IMR-90 (cell line): ENCODE measurements around the gene NPEPPS. TPM values are rescaled to one million over a fixed set of nuclear protein-coding genes. Genes with fewer than 3 reads are reported as not detected.
A peak's percentile ranks its signal among the peaks of the same experiment; 100 is the strongest.

ENCODE experiments used
- ATAC-seq: fragments of 200-7000 bp; cut with Tn5 transposase; 2 replicates; pipeline ENCODE4 v1.9.1; 2020; ENCODE audit warnings: low read depth, mild to moderate bottlenecking, moderate library complexity
- BruUV-seq: library from RNA; stranded (reverse); fragments of 400-500 nt; replicated peaks from 2 replicates; lab custom pipeline; 2021; lab: Mats Ljungman, UMichigan
- CTCF ChIA-PET: fragments of 300-600 bp; formaldehyde crosslinking; extraction: SDS; loops from one replicate; lab custom pipeline; 2021; ENCODE audit warnings: antibody characterized with exemption; lab: Yijun Ruan, JAX
- POLR2A ChIA-PET: fragments of 300-600 bp; sonication (Branson Sonifier 250); formaldehyde crosslinking; loops from one replicate; lab custom pipeline; 2022; ENCODE audit warnings: antibody characterized with exemption; ENCODE audit not compliant: unreplicated experiment; lab: Charles Lee
- DNase-seq: peaks from one replicate; pipeline ENCODE4 v3.0.0; 2013
- H2AFZ ChIP-seq: replicated peaks from 2 replicates; pipeline ENCODE3; 2013; ENCODE audit warnings: low read length, mild to moderate bottlenecking; ENCODE audit not compliant: poor library complexity
- H2AK5ac ChIP-seq: 2 replicates; pipeline ENCODE4 v1.6.1; 2013; ENCODE audit warnings: low read depth, low read length, inconsistent platforms
- H2AK9ac ChIP-seq: replicated peaks from 2 replicates; pipeline ENCODE3; 2013; ENCODE audit warnings: mild to moderate bottlenecking, low read depth, low read length, moderate library complexity; ENCODE audit not compliant: poor library complexity
- H2BK120ac ChIP-seq: 2 replicates; pipeline ENCODE4 v1.6.1; 2013; ENCODE audit warnings: low read depth, low read length, inconsistent platforms
- H2BK15ac ChIP-seq: 3 replicates; pipeline ENCODE4 v1.6.1; 2013; ENCODE audit warnings: low read depth, low read length, inconsistent platforms
- H2BK20ac ChIP-seq: 2 replicates; pipeline ENCODE4 v1.6.1; 2013; ENCODE audit warnings: low read depth, mild to moderate bottlenecking, inconsistent platforms, low read length, moderate library complexity
- H2BK5ac ChIP-seq: 2 replicates; pipeline ENCODE4 v1.6.1; 2013; ENCODE audit warnings: mild to moderate bottlenecking, low read depth, low read length, inconsistent platforms; ENCODE audit not compliant: poor library complexity, severe bottlenecking
- H3K14ac ChIP-seq: replicated peaks from 2 replicates; pipeline ENCODE4 v1.6.1; 2013; ENCODE audit warnings: low read depth, low read length, inconsistent platforms
- H3K18ac ChIP-seq: 2 replicates; pipeline ENCODE4 v1.6.1; 2013; ENCODE audit warnings: low read depth, low read length, control low read depth
- H3K23ac ChIP-seq: 2 replicates; pipeline ENCODE4 v1.6.1; 2013; ENCODE audit warnings: low read depth, low read length, inconsistent platforms
- H3K27ac ChIP-seq: 2 replicates; pipeline ENCODE4 v1.5.1; 2013; ENCODE audit warnings: mild to moderate bottlenecking, control low read depth, low read length; ENCODE audit not compliant: insufficient read depth
- H3K27me3 ChIP-seq: 2 replicates; pipeline ENCODE4 v1.6.1; 2013; ENCODE audit warnings: low read length; ENCODE audit not compliant: control insufficient read depth, insufficient read depth
- H3K36me3 ChIP-seq: 2 replicates; pipeline ENCODE4 v1.6.1; 2013; ENCODE audit warnings: low read length, mixed read lengths; ENCODE audit not compliant: control insufficient read depth, insufficient read depth
- H3K4ac ChIP-seq: 2 replicates; pipeline ENCODE4 v1.6.1; 2013; ENCODE audit warnings: low read depth, low read length, inconsistent platforms
- H3K4me1 ChIP-seq: 2 replicates; pipeline ENCODE4 v1.6.1; 2013; ENCODE audit warnings: low read length, mixed read lengths; ENCODE audit not compliant: control insufficient read depth, insufficient read depth
- H3K4me2 ChIP-seq: 2 replicates; pipeline ENCODE4 v1.6.1; 2013; ENCODE audit warnings: low read depth, mild to moderate bottlenecking, control low read depth, low read length, moderate library complexity
- H3K4me3 ChIP-seq: 2 replicates; pipeline ENCODE4 v1.5.1; 2013; ENCODE audit warnings: low read depth, mild to moderate bottlenecking, control low read depth, low read length, moderate library complexity; ENCODE audit not compliant: insufficient read depth
- H3K56ac ChIP-seq: 2 replicates; pipeline ENCODE4 v1.6.1; 2013; ENCODE audit warnings: low read length, inconsistent platforms; ENCODE audit not compliant: insufficient read depth; ENCODE audit errors: extremely low read depth
- H3K79me1 ChIP-seq, 2 experiments: 2 replicates each; pipeline ENCODE4 v1.6.1; 2013; ENCODE audit warnings: low read length in 2 of 2, inconsistent platforms in 1 of 2, low read depth in 1 of 2
- H3K9ac ChIP-seq: 2 replicates; pipeline ENCODE4 v1.6.1; 2013; ENCODE audit warnings: low read depth, low read length, control low read depth
- H3K9me1 ChIP-seq: 2 replicates; pipeline ENCODE4 v1.6.1; 2013; ENCODE audit warnings: low read length, inconsistent platforms; ENCODE audit not compliant: insufficient read depth
- H3K9me3 ChIP-seq: 2 replicates; pipeline ENCODE4 v1.6.1; 2013; ENCODE audit warnings: low read length; ENCODE audit not compliant: control insufficient read depth, insufficient read depth
- H4K20me1 ChIP-seq: 2 replicates; pipeline ENCODE4 v1.6.1; 2013; ENCODE audit warnings: low read length, inconsistent platforms; ENCODE audit not compliant: insufficient read depth
- H4K5ac ChIP-seq: 2 replicates; pipeline ENCODE4 v1.6.1; 2013; ENCODE audit warnings: mild to moderate bottlenecking, low read depth, low read length, control low read depth
- H4K8ac ChIP-seq, 2 experiments: 2 replicates each; pipeline ENCODE4 v1.6.1; 2013; ENCODE audit warnings: low read depth in 2 of 2, low read length in 2 of 2, control low read depth in 1 of 2, inconsistent platforms in 1 of 2
- H4K91ac ChIP-seq: 2 replicates; pipeline ENCODE4 v1.6.1; 2013; ENCODE audit warnings: low read depth, low read length, inconsistent platforms; ENCODE audit not compliant: insufficient read depth
- CEBPB ChIP-seq: IDR thresholded peaks from 2 replicates; pipeline ENCODE4 v1.6.1; 2012; ENCODE audit warnings: low read depth, low read length, improper control_type of control experiment
- CHD1 ChIP-seq: IDR thresholded peaks from 2 replicates; pipeline ENCODE4 v1.6.1; 2012; ENCODE audit warnings: low read depth, low read length, improper control_type of control experiment
- CTCF ChIP-seq: conservative IDR thresholded peaks from 2 replicates; pipeline ENCODE4 v1.5.1; 2012; ENCODE audit warnings: mild to moderate bottlenecking, low read depth, low read length, improper control_type of control experiment
- FOS ChIP-seq: fragments of 150-350 bp; IDR thresholded peaks from 2 replicates; pipeline ENCODE4 v1.6.1; 2016; ENCODE audit warnings: low read depth, low read length
- MAZ ChIP-seq: IDR thresholded peaks from 2 replicates; pipeline ENCODE4 v1.6.1; 2012; ENCODE audit warnings: low read depth, mild to moderate bottlenecking, low read length, improper control_type of control experiment, moderate library complexity, borderline replicate concordance
- POLR2A ChIP-seq: IDR thresholded peaks from 2 replicates; pipeline ENCODE4 v1.6.1; 2012; ENCODE audit warnings: mild to moderate bottlenecking, low read depth, low read length
- RAD21 ChIP-seq: IDR thresholded peaks from 2 replicates; pipeline ENCODE4 v1.6.1; 2012; ENCODE audit warnings: low read length, improper control_type of control experiment
- RFX5 ChIP-seq: IDR thresholded peaks from 2 replicates; pipeline ENCODE4 v1.8.0; 2012; ENCODE audit warnings: low read depth, mild to moderate bottlenecking, low read length, moderate library complexity
- WGBS, 2 experiments: methylation state at CpG; one replicate each; pipeline versions ENCODE4 v1.1.5 to v1.1.7; 2013; ENCODE audit warnings: missing lambda C conversion rate in 2 of 2; ENCODE audit not compliant: insufficient read length in 1 of 2; ENCODE audit errors: extremely low coverage in 2 of 2; 5-methylcytosine and 5-hydroxymethylcytosine counted together
- dilution Hi-C: fragments of 300-500 bp; cut with HindIII; formaldehyde crosslinking; loops from one replicate; pipeline ENCODE4 v1.14.3; 2018; ENCODE audit warnings: low sequenced_read_pairs; ENCODE audit not compliant: unreplicated experiment
- in situ Hi-C: fragments of 300-500 bp; cut with MboI; formaldehyde crosslinking; loops from 3 replicates; pipeline ENCODE4 v1.14.3; 2019; ENCODE audit warnings: low sequenced_read_pairs, inconsistent platforms, mixed read lengths
- intact Hi-C: fragments of 100-400 bp; cut with micrococcal nuclease; formaldehyde crosslinking; loops from 2 replicates; pipeline ENCODE4 v1.10.0; 2022
- polyA plus RNA-seq, 3 experiments: library from polyadenylated mRNA; depleted of rRNA; stranded (reverse); fragments of >200 nt; gene quantifications; 2 replicates each; pipeline ENCODE4 v1.2.3, GENCODE V29; 2012; ENCODE audit warnings: low replicate concordance in 1 of 3
- total RNA-seq: library from RNA; depleted of rRNA; stranded (reverse); fragments of >200 nt; gene quantifications from 2 replicates; pipeline ENCODE4 v1.2.3, GENCODE V29; 2012

Gene NPEPPS
- total and polyA plus RNA-seq, 2 of the 4 experiments (the other 2 are of a cell fraction) = 54.1 to 64.6 TPM

GRCh38 chr17:47654991-47655390 lies 124.1 kb downstream of the NPEPPS start:
- TF ChIP-seq FOS (no peak), CHD1 (no peak), POLR2A (no peak), MAZ (no peak), RFX5 (no peak), CTCF (no peak), CEBPB (no peak), RAD21 (no peak)
- Histone ChIP-seq H3K56ac (no peak overlapping the region), H3K4ac (no peak overlapping the region), H3K4me1 (peaks cover 5% of the 10 kb centered on the region; the same call in 1 of the 2 replicates), H2BK120ac (no peak overlapping the region), H4K8ac (no peak overlapping the region), H2BK5ac (no peak overlapping the region), H2BK15ac (no peak overlapping the region), H3K4me3 (no peak overlapping the region), H3K4me2 (no peak overlapping the region), H4K20me1 (peaks cover 72% of the 10 kb centered on the region), H2AK9ac (no peak overlapping the region), H4K5ac (no peak overlapping the region), H3K9ac (no peak overlapping the region), H3K9me3 (no peaks in the 10 kb centered on the region), H3K27me3 (no peaks in the 10 kb centered on the region), H3K18ac (no peak overlapping the region), H2AFZ (no peak overlapping the region), H2AK5ac (no peak overlapping the region), H3K27ac (no peak overlapping the region), H3K23ac (peak overlapping the region; percentile 16; the same call in 1 of the 2 replicates), H3K14ac (no peak overlapping the region), H2BK20ac (no peak overlapping the region), H3K79me1 (peaks cover 32 to 75% of the 10 kb centered on the region in 2 experiments), H3K36me3 (peaks cover 56% of the 10 kb centered on the region), H3K9me1 (peaks cover 14% of the 10 kb centered on the region), H4K91ac (no peak overlapping the region)
- dilution Hi-C loops (no loop called here), intact Hi-C loops (loop anchor here (5.0 kb wide), 1 partner anchor 142 kb away; no protein-coding TSS in a partner anchor), in situ Hi-C loops (loop anchor here (10.0 kb wide), 1 partner anchor 510 kb away; no protein-coding TSS in a partner anchor)
- DNase-seq (no peak), ATAC-seq (no peak)
- ChIA-PET CTCF (no interaction called here), POLR2A (interaction anchor here (0.7 kb wide), 1 partner anchor 8 kb away, joined by 3 read pairs; no protein-coding TSS in a partner anchor)
- WGBS, 2 experiments = 59% methylated on average over 2 of the region's 6 CpGs; no CpG with 5 or more reads in 1 of the 2 experiments
- BruUV-seq = no TSS peak
